KMS-11 (cell line): ENCODE results near the gene ATRIP.

Experiments used
- H2AFZ ChIP-seq: fragments of 200-600 bp; sonication (generic); 2 replicates; pipeline ENCODE4 v1.6.1; 2016; ENCODE audit warnings: antibody characterized with exemption, mixed run types, low read depth
- H3K27ac ChIP-seq: fragments of 200-600 bp; sonication (generic); 2 replicates; pipeline ENCODE4 v1.6.1; 2016; ENCODE audit warnings: mild to moderate bottlenecking, mixed run types
- H3K27me3 ChIP-seq: fragments of 200-600 bp; sonication (generic); 2 replicates; pipeline ENCODE4 v1.6.1; 2017; ENCODE audit warnings: mild to moderate bottlenecking, low read depth, mixed run types, moderate library complexity; ENCODE audit not compliant: insufficient read depth
- H3K36me3 ChIP-seq: fragments of 200-600 bp; sonication (generic); 2 replicates; pipeline ENCODE4 v1.6.1; 2017; ENCODE audit warnings: mild to moderate bottlenecking, mixed run types; ENCODE audit not compliant: insufficient read depth
- H3K4me1 ChIP-seq: fragments of 200-600 bp; sonication (generic); 2 replicates; pipeline ENCODE4 v1.6.1; 2016; ENCODE audit warnings: mild to moderate bottlenecking, low read depth, mixed run types; ENCODE audit not compliant: poor library complexity, severe bottlenecking
- H3K4me2 ChIP-seq: fragments of 200-600 bp; sonication (generic); 2 replicates; pipeline ENCODE4 v1.7.0; 2016; ENCODE audit warnings: mild to moderate bottlenecking, mixed run types
- H3K4me3 ChIP-seq: fragments of 200-600 bp; sonication (generic); IDR thresholded peaks from 2 replicates; pipeline ENCODE4 v1.6.1; 2017; ENCODE audit warnings: low read depth, low read length, mixed read lengths; ENCODE audit not compliant: insufficient read depth
- H3K79me2 ChIP-seq: fragments of 200-600 bp; sonication (generic); 2 replicates; pipeline ENCODE4 v1.6.1; 2016; ENCODE audit warnings: low read depth, mixed run types; ENCODE audit not compliant: insufficient read depth
- H3K9ac ChIP-seq: fragments of 200-600 bp; sonication (generic); 2 replicates; pipeline ENCODE4 v1.6.1; 2016; ENCODE audit warnings: mild to moderate bottlenecking, mixed run types
- H4K20me1 ChIP-seq: fragments of 200-600 bp; sonication (generic); 2 replicates; pipeline ENCODE4 v1.6.1; 2016; ENCODE audit warnings: mild to moderate bottlenecking, mixed run types; ENCODE audit not compliant: insufficient read depth
- CTCF ChIP-seq: fragments of 200-600 bp; sonication (generic); conservative IDR thresholded peaks from 2 replicates; pipeline ENCODE4 v1.6.1; 2017; ENCODE audit warnings: low read depth, mild to moderate bottlenecking, antibody characterized with exemption, low read length, moderate library complexity, mixed read lengths

Gene ATRIP

GRCh38 chr3:48514431-48515227, 68.1 kb downstream of the ATRIP start:
- Histone ChIP-seq H3K79me2 (no peaks in the 10 kb centered on the region), H2AFZ (no peak overlapping the region), H3K4me3 (no peak overlapping the region), H3K27me3 (no peaks in the 10 kb centered on the region; the same call in 1 of the 2 replicates), H3K36me3 (no peaks in the 10 kb centered on the region), H3K4me2 (peak overlapping the region; percentile 48; the same call in 1 of the 2 replicates), H4K20me1 (no peaks in the 10 kb centered on the region), H3K9ac (no peak overlapping the region), H3K27ac (no peak overlapping the region), H3K4me1 (peaks cover 24% of the 10 kb centered on the region)
- no peak for TF ChIP-seq CTCF
